ENCODE measurements around the gene CNTNAP3B. TPM values are rescaled to one million over a fixed set of nuclear protein-coding genes. Genes with fewer than 3 reads are reported as not detected.
"Not testable (repeated sequence)": the region's sequence is repeated elsewhere in the genome, so short reads cannot be mapped to it uniquely, and the experiment has no call there.

Gene CNTNAP3B
- total RNA-seq, 1 experiment from 2014 or later = 0.34 TPM

GRCh38 chr9:42044422-42045010, 84.7 kb downstream of the CNTNAP3B start:
- H3K27ac ChIP-seq (ENCODE audit: low read depth, low read length, poor library complexity, severe bottlenecking); DNase-seq (ENCODE audit: low spot score); BruUV-seq (replicated peaks); H3K9me3 ChIP-seq (ENCODE audit: low read depth, low read length, poor library complexity, severe bottlenecking); intact Hi-C loops (cut with micrococcal nuclease; ENCODE audit: unreplicated experiment); H3K4me3 ChIP-seq (ENCODE audit: low read depth, low read length, poor library complexity, severe bottlenecking); POLR2A ChIA-PET (ENCODE audit: low non-redundant PET); CTCF ChIA-PET; H3K4me1 ChIP-seq (ENCODE audit: insufficient read depth, low read length, poor library complexity, severe bottlenecking); H3K27me3 ChIP-seq (replicated peaks; ENCODE audit: insufficient read depth, low read depth, low read length, poor library complexity); H3K36me3 ChIP-seq (ENCODE audit: insufficient read depth, low read length, poor library complexity, severe bottlenecking): not testable (repeated sequence)

- intact Hi-C loops (cut with micrococcal nuclease; ENCODE audit: unreplicated experiment); DNase-seq (ENCODE audit: low spot score); H3K27ac ChIP-seq (ENCODE audit: low read depth, low read length, poor library complexity, severe bottlenecking); H3K27me3 ChIP-seq (replicated peaks; ENCODE audit: insufficient read depth, low read depth, low read length, poor library complexity); CTCF ChIA-PET; POLR2A ChIA-PET (ENCODE audit: low non-redundant PET); BruUV-seq (replicated peaks); H3K4me1 ChIP-seq (ENCODE audit: insufficient read depth, low read length, poor library complexity, severe bottlenecking); H3K9me3 ChIP-seq (ENCODE audit: low read depth, low read length, poor library complexity, severe bottlenecking); H3K4me3 ChIP-seq (ENCODE audit: low read depth, low read length, poor library complexity, severe bottlenecking); H3K36me3 ChIP-seq (ENCODE audit: insufficient read depth, low read length, poor library complexity, severe bottlenecking): not testable (repeated sequence)
Observed at GRCh38 chr9:42033541-42033940, 95.7 kb downstream of the CNTNAP3B start.

- DNase-seq (ENCODE audit: low spot score); CTCF ChIA-PET; BruUV-seq (replicated peaks); H3K4me3 ChIP-seq (ENCODE audit: low read depth, low read length, poor library complexity, severe bottlenecking); H3K4me1 ChIP-seq (ENCODE audit: insufficient read depth, low read length, poor library complexity, severe bottlenecking); H3K27me3 ChIP-seq (replicated peaks; ENCODE audit: insufficient read depth, low read depth, low read length, poor library complexity); POLR2A ChIA-PET (ENCODE audit: low non-redundant PET); H3K9me3 ChIP-seq (ENCODE audit: low read depth, low read length, poor library complexity, severe bottlenecking); H3K27ac ChIP-seq (ENCODE audit: low read depth, low read length, poor library complexity, severe bottlenecking); intact Hi-C loops (cut with micrococcal nuclease; ENCODE audit: unreplicated experiment); H3K36me3 ChIP-seq (ENCODE audit: insufficient read depth, low read length, poor library complexity, severe bottlenecking): not testable (repeated sequence)
Observed at GRCh38 chr9:42020639-42021038, 108.6 kb downstream of the CNTNAP3B start.

GRCh38 chr9:42018220-42018922, 110.9 kb downstream of the CNTNAP3B start:
- BruUV-seq (replicated peaks); intact Hi-C loops (cut with micrococcal nuclease; ENCODE audit: unreplicated experiment): not testable (repeated sequence)

GRCh38 chr9:42014317-42014716, 114.9 kb downstream of the CNTNAP3B start:
- H3K27me3 ChIP-seq (replicated peaks; ENCODE audit: insufficient read depth, low read depth, low read length, poor library complexity); H3K4me1 ChIP-seq (ENCODE audit: insufficient read depth, low read length, poor library complexity, severe bottlenecking); intact Hi-C loops (cut with micrococcal nuclease; ENCODE audit: unreplicated experiment); POLR2A ChIA-PET (ENCODE audit: low non-redundant PET); H3K9me3 ChIP-seq (ENCODE audit: low read depth, low read length, poor library complexity, severe bottlenecking); CTCF ChIA-PET; H3K4me3 ChIP-seq (ENCODE audit: low read depth, low read length, poor library complexity, severe bottlenecking); DNase-seq (ENCODE audit: low spot score); H3K36me3 ChIP-seq (ENCODE audit: insufficient read depth, low read length, poor library complexity, severe bottlenecking); BruUV-seq (replicated peaks); H3K27ac ChIP-seq (ENCODE audit: low read depth, low read length, poor library complexity, severe bottlenecking): not testable (repeated sequence)

More at GRCh38 chr9:42018220-42018922, 110.9 kb downstream of the CNTNAP3B start:
- H3K9me3 ChIP-seq (ENCODE audit: low read depth, low read length, poor library complexity, severe bottlenecking); H3K4me3 ChIP-seq (ENCODE audit: low read depth, low read length, poor library complexity, severe bottlenecking); DNase-seq (ENCODE audit: low spot score); H3K27me3 ChIP-seq (replicated peaks; ENCODE audit: insufficient read depth, low read depth, low read length, poor library complexity); H3K4me1 ChIP-seq (ENCODE audit: insufficient read depth, low read length, poor library complexity, severe bottlenecking); CTCF ChIA-PET; H3K27ac ChIP-seq (ENCODE audit: low read depth, low read length, poor library complexity, severe bottlenecking); POLR2A ChIA-PET (ENCODE audit: low non-redundant PET); H3K36me3 ChIP-seq (ENCODE audit: insufficient read depth, low read length, poor library complexity, severe bottlenecking): not testable (repeated sequence)

- intact Hi-C loops (cut with micrococcal nuclease; ENCODE audit: unreplicated experiment); H3K36me3 ChIP-seq (ENCODE audit: insufficient read depth, low read length, poor library complexity, severe bottlenecking); H3K27ac ChIP-seq (ENCODE audit: low read depth, low read length, poor library complexity, severe bottlenecking); BruUV-seq (replicated peaks); POLR2A ChIA-PET (ENCODE audit: low non-redundant PET); H3K4me1 ChIP-seq (ENCODE audit: insufficient read depth, low read length, poor library complexity, severe bottlenecking); DNase-seq (ENCODE audit: low spot score); CTCF ChIA-PET; H3K9me3 ChIP-seq (ENCODE audit: low read depth, low read length, poor library complexity, severe bottlenecking); H3K4me3 ChIP-seq (ENCODE audit: low read depth, low read length, poor library complexity, severe bottlenecking); H3K27me3 ChIP-seq (replicated peaks; ENCODE audit: insufficient read depth, low read depth, low read length, poor library complexity): not testable (repeated sequence)
Observed at GRCh38 chr9:41991607-41992006, 137.6 kb downstream of the CNTNAP3B start.

- H3K36me3 ChIP-seq (ENCODE audit: insufficient read depth, low read length, poor library complexity, severe bottlenecking); DNase-seq (ENCODE audit: low spot score); BruUV-seq (replicated peaks); H3K4me1 ChIP-seq (ENCODE audit: insufficient read depth, low read length, poor library complexity, severe bottlenecking); H3K27me3 ChIP-seq (replicated peaks; ENCODE audit: insufficient read depth, low read depth, low read length, poor library complexity); POLR2A ChIA-PET (ENCODE audit: low non-redundant PET); H3K9me3 ChIP-seq (ENCODE audit: low read depth, low read length, poor library complexity, severe bottlenecking); CTCF ChIA-PET; H3K4me3 ChIP-seq (ENCODE audit: low read depth, low read length, poor library complexity, severe bottlenecking); intact Hi-C loops (cut with micrococcal nuclease; ENCODE audit: unreplicated experiment); H3K27ac ChIP-seq (ENCODE audit: low read depth, low read length, poor library complexity, severe bottlenecking): not testable (repeated sequence)
Observed at GRCh38 chr9:41980271-41980670, 149.0 kb downstream of the CNTNAP3B start.
